Calu3 (cell line): ENCODE data around the gene SELENOH. TPM values are rescaled to one million over a fixed set of nuclear protein-coding genes. Genes with fewer than 3 reads are reported as not detected.

Source experiments
- BruUV-seq: library from RNA; stranded (reverse); fragments of 400-500 nt; replicated peaks from 2 replicates; lab custom pipeline; 2021; lab: Mats Ljungman, UMichigan
- CTCF ChIA-PET: fragments of 300-600 bp; sonication (Branson Sonifier 250); formaldehyde crosslinking; loops from one replicate; lab custom pipeline; 2022; ENCODE audit warnings: antibody characterized with exemption; lab: Charles Lee
- DNase-seq: peaks from one replicate; pipeline ENCODE4 v3.0.0; 2022
- H3K27ac Mint-ChIP-seq: one replicate; pipeline ENCODE4 v1.8.0; 2022; ENCODE audit warnings: mixed read lengths; ENCODE audit not compliant: unreplicated experiment
- H3K27me3 Mint-ChIP-seq: one replicate; pipeline ENCODE4 v1.8.0; 2022; ENCODE audit warnings: mixed read lengths; ENCODE audit not compliant: unreplicated experiment
- H3K36me3 Mint-ChIP-seq: one replicate; pipeline ENCODE4 v1.8.0; 2022; ENCODE audit warnings: mild to moderate bottlenecking, moderate library complexity, mixed read lengths; ENCODE audit not compliant: insufficient read depth, unreplicated experiment
- H3K4me1 Mint-ChIP-seq: one replicate; pipeline ENCODE4 v1.8.0; 2022; ENCODE audit warnings: mild to moderate bottlenecking, low read depth, mixed read lengths; ENCODE audit not compliant: unreplicated experiment
- H3K4me3 Mint-ChIP-seq: one replicate; pipeline ENCODE4 v1.8.0; 2022; ENCODE audit warnings: mild to moderate bottlenecking, low read depth, moderate library complexity, mixed read lengths; ENCODE audit not compliant: unreplicated experiment
- H3K9me3 Mint-ChIP-seq: one replicate; pipeline ENCODE4 v1.8.0; 2022; ENCODE audit warnings: low read depth, mixed read lengths; ENCODE audit not compliant: unreplicated experiment
- intact Hi-C: fragments of 100-400 bp; cut with micrococcal nuclease; formaldehyde crosslinking; loops from one replicate; pipeline ENCODE4 v1.10.0; 2022; ENCODE audit not compliant: unreplicated experiment
- total RNA-seq: library from RNA; stranded (reverse); gene quantifications from 2 replicates; pipeline ENCODE4 v1.2.3, GENCODE V29; 2022
- TF ChIP-seq, protein P1 (sequence below): fragments of 200-600 bp; IDR thresholded peaks from one replicate; pipeline ENCODE4 v1.8.0; 2022; ENCODE audit warnings: antibody characterized with exemption; ENCODE audit not compliant: unreplicated experiment

SELENOH gene
- total RNA-seq, 1 experiment from 2014 or later, result 131 TPM

DNA sequence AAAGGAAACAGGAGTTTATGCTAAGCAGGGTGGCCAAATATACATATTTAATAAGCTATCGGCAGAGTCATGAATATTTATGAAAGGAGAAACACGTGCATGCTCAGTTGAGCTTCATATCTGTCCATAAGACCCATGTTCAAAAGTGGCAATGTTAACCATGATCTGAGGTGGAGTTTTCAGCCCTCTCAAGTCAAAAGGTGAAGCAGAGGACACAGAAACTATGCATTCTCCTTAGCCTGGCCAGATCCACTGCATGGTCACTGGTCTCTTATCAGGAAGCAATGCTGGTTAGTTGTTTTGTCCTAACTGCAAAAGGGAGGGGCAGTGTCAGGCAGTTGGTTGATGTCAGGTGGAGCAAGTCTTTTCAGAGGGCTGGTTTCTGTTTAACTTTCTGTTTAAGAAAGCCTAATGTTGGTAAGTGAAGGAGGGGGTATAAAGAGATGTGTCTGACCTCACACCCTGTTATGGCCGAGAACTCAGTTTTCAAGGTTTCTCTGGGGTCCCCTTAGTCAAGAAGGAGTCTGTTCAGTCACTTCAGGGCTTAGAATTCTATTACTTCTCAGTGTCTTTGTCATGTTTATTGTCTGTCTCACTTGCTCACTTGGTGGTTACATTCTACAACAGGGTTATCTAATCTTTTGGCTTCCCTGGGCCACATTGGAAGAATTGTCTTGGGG lies 5.5 kb upstream of the SELENOH start:
- CTCF ChIA-PET, result interaction anchor here (0.6 to 1.3 kb wide), 2 partner anchors 15 to 1934 kb away, joined by 3 read pairs; partner anchors contain the start of gene BTBD18
- intact Hi-C loops, result no loop called here
- peaks cover 26% of the 10 kb centered on the region for H3K4me1 Mint-ChIP-seq
- BruUV-seq, result no TSS peak
- H3K27ac Mint-ChIP-seq, result no peak overlapping the region
- no peaks in the 10 kb centered on the region for H3K9me3 Mint-ChIP-seq
- DNase-seq, result no peak
- H3K27me3 Mint-ChIP-seq, result no peaks in the 10 kb centered on the region
- no peak overlapping the region for H3K4me3 Mint-ChIP-seq
- TF ChIP-seq, protein P1, sequence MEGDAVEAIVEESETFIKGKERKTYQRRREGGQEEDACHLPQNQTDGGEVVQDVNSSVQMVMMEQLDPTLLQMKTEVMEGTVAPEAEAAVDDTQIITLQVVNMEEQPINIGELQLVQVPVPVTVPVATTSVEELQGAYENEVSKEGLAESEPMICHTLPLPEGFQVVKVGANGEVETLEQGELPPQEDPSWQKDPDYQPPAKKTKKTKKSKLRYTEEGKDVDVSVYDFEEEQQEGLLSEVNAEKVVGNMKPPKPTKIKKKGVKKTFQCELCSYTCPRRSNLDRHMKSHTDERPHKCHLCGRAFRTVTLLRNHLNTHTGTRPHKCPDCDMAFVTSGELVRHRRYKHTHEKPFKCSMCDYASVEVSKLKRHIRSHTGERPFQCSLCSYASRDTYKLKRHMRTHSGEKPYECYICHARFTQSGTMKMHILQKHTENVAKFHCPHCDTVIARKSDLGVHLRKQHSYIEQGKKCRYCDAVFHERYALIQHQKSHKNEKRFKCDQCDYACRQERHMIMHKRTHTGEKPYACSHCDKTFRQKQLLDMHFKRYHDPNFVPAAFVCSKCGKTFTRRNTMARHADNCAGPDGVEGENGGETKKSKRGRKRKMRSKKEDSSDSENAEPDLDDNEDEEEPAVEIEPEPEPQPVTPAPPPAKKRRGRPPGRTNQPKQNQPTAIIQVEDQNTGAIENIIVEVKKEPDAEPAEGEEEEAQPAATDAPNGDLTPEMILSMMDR, result no peak
- peaks cover 24% of the 10 kb centered on the region for H3K36me3 Mint-ChIP-seq

DNA sequence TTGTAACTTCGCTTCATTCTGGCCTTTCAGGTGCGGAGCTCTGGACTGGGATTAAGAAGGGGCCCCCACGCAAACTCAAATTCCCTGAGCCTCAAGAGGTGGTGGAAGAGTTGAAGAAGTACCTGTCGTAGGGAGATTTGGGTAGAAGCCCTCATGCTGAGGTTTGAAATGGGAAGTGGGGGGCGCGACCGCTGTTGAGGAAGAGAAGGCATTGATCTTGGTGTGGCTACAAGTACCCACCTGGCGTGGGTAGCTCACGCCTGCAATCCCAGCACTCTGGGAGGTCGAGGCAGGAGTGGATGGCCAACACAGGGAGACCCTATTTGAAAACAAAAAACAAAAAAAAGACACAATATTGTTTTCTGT lies 779 bp downstream of the SELENOH start:
- TSS peak; percentile 53 for BruUV-seq
- peak overlapping the region; percentile 96 for H3K4me3 Mint-ChIP-seq
- peak overlapping the region; percentile 85 for H3K27ac Mint-ChIP-seq
- H3K27me3 Mint-ChIP-seq, result no peaks in the 10 kb centered on the region
- no peaks in the 10 kb centered on the region for H3K9me3 Mint-ChIP-seq
- TF ChIP-seq, protein P1, result no peak
- intact Hi-C loops, result no loop called here
- no peak for DNase-seq
- peaks cover 10% of the 10 kb centered on the region for H3K4me1 Mint-ChIP-seq
- CTCF ChIA-PET, result interaction anchor here (1.8 kb wide), 1 partner anchor 9 kb away, joined by 11 read pairs; the partner anchor contains the start of gene BTBD18
- H3K36me3 Mint-ChIP-seq, result peaks cover 58% of the 10 kb centered on the region

DNA sequence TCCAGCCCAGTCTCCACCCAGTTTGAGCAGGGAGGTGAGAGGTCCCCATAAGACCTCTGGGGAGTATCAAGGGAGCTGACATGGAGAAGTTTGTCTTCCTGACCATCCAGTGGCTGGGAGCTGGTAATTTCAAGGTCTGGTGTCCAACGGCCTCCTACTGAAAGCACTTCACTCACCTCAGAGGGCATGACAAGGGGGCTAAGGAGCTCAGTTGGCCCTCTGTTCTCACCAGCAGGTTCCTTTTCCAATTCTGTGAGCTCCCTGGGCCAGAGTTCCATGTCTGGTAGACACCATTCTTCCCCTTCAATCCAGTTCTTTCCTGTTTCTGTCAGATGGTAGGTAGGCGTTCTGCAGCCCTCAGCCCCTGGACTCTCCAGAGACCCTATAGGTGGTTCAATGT lies 3.1 kb downstream of the SELENOH start:
- CTCF ChIA-PET, result interaction anchor here (1.4 kb wide), 1 partner anchor 22 kb away, joined by 4 read pairs; no protein-coding TSS in a partner anchor
- H3K9me3 Mint-ChIP-seq, result no peaks in the 10 kb centered on the region
- TF ChIP-seq, protein P1, result no peak
- peaks cover 10% of the 10 kb centered on the region for H3K4me1 Mint-ChIP-seq
- H3K27ac Mint-ChIP-seq, result no peak overlapping the region
- H3K36me3 Mint-ChIP-seq, result peaks cover 57% of the 10 kb centered on the region
- no TSS peak for BruUV-seq
- no peaks in the 10 kb centered on the region for H3K27me3 Mint-ChIP-seq
- intact Hi-C loops, result no loop called here
- H3K4me3 Mint-ChIP-seq, result no peak overlapping the region
- DNase-seq, result no peak

DNA sequence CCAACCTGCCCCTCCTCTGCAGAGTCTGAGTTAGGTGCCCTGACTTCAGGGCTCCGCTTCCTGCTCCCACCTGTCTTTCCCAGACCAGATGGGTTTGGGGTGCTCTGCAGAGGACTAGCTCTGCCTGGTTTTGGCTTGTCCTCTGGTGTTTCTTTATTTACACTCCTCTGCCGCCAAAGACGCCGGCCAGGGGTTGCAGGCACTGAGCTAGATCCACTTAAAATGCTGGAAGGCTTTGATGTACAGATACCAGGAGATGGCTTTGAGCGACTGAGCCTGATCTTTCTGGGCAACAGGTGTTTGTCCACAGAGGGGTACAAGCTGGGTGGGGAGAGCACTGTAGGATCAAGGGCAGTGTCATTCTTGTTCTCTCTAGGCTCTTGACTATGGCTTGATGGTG lies 3.9 kb downstream of the SELENOH start:
- CTCF ChIA-PET, result interaction anchor here (1.4 kb wide), 1 partner anchor 21 kb away, joined by 4 read pairs; no protein-coding TSS in a partner anchor
- TF ChIP-seq, protein P1, result no peak
- Mint-ChIP-seq H3K4me3 (no peak overlapping the region), H3K36me3 (peaks cover 57% of the 10 kb centered on the region), H3K9me3 (no peaks in the 10 kb centered on the region), H3K27me3 (no peaks in the 10 kb centered on the region), H3K27ac (no peak overlapping the region), H3K4me1 (peaks cover 10% of the 10 kb centered on the region)
- intact Hi-C loops, result no loop called here
- DNase-seq, result no peak
- no TSS peak for BruUV-seq
